ENCODE data around the gene C10orf143. TPM values are rescaled to one million over a fixed set of nuclear protein-coding genes. Genes with fewer than 3 reads are reported as not detected.
"Not testable (repeated sequence)": the region's sequence is repeated elsewhere in the genome, so short reads cannot be mapped to it uniquely, and the experiment has no call there.

The C10orf143 gene
- polyA plus RNA-seq (ENCODE audit: insufficient read length in 4 of 4): 1 to 10 TPM; 5.8 to 7.3 (median 6.6) TPM

DNA sequence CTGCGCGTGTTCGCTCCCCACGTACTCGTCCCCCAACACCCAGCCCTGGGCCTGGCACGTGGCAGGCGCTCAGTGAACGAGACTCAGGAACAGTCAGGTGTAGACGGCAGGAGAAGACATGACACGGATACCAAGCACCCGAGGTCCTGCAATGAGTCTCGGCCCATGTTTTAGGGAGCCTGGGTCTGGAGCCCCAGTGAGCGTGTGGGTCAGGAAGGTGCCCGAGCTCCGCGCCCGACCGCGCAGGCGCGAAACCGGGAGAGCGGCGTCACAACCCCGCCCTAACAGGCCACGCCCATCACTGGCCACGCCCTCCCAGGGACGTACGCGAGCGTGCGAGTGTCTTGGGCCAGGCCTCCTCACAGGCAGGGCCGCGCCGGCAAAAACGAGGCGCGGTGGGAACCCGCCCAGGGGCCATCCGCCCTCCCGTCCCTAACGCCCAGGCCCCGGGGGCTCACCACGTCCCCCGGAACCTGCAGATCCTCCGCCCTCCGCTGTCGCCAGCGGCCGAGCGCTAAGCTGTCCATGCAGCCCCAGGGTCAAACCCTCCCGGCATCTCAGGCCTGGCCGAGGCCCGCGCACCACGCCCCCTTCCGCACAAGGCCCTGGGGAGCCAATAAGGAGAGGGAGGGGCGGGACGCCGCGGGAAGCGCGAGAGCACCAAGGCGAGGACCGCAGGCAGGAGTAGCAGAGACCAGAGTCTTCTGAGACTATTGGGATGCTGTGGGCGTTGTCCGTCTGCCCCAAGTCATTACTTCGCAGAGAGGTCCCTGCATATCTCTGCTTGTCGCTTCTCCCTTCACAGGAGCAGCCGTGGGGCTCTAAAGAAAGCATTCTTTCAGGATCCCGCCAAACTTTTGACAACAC is at the start of gene C10orf143:
TSS of gene C10orf143 (minus strand) at position 585 of the 867 bp plus-strand sequence. CDS start at position 527, 58 bp downstream.
- peak; percentile 94 to 99 (median 94) for DNase-seq (ENCODE audit: low read depth in 4 of 4, low spot score in 3 of 4)

DNA sequence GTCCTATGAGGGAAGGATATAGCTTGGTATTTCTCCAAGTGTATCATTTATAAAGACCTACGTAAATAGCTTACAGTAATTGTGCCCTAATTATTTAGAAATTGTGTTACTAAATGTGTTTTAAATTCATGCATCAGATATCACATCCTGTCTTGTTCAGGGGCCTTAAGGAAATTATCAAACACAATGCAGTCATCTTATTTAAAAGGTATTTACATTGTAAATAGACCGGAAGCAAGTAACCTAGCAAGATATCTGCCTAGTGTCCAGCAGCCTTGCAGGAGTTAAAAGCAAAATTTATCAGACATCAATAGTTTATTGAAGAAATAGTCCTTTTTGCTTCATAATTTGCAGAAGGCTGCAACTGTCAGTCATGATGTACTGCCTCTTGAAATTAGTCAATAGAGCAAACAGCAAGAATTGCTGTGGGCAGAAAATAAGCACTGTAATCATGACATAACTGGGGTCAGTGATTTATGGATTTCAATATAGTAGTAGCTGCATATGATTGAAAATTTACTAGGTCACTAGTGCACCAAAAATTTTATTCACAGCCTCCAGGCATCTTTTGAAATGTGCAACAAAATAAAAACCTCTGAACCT is 48.7 kb upstream of the C10orf143 start:
- DNase-seq (ENCODE audit: low read depth in 4 of 4, low spot score in 3 of 4): no peak

DNA sequence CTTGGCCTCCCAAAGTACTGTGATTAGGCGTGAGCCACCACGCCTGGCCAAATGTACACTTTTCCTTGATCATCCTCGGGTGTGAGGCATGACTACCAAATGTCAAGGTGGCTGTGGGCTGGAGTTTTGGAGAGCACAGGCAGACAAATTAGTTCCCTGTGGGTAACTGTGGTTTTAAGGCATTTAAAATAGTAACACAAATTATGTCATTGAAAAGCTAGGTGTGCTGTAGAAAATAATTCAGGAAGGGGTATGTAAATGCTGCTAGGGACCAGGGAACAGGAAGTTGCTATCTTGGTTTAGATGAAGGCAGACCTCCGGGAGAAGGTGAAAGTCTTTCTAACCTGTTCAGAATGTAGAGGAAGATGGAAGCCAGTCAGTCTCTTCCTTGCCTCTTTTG is 35.4 kb upstream of the C10orf143 start:
- no peak for DNase-seq (ENCODE audit: low read depth in 4 of 4, low spot score in 3 of 4)

DNA sequence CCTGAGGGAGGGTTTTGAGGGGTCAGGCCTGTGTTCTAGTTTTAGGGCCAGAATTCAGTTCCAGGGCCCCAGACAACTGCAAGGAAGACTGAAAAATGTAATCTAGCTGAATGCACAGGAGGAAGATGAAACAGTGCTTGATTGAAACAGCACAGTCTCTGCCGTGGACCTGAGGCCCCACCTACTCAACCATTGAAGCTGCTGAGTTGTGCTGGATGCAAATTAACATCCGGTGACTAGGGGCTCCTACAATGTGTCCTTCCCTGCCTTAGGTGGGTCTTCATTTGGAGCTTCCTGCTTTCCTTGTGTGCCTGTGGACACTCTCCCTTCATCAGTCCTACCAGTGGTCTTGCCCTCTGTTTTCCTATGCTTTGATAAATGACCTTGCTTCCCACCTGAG is 31.2 kb upstream of the C10orf143 start:
- no peak for DNase-seq (ENCODE audit: low read depth in 4 of 4, low spot score in 3 of 4)

DNA sequence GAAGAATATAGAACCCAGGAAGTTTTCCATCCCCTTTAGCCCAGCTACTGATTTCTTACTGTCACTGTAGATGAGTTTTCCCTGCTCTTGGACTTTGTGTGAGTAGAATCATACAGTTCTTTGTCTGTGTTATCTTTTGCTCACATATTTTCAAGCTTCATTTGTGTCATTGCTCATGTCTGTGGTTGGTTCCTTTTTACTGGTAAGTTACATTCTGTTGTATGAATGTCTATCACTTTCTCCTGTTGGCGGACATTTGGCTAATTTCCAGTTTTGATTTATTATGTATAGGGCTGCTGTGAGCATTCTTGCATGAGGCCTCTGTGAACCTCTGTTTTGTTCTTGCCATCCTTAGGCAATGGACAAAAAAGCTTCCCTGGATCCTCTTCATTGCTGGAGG is 30.8 kb upstream of the C10orf143 start:
- no peak for DNase-seq (ENCODE audit: low read depth in 4 of 4, low spot score in 3 of 4)

DNA sequence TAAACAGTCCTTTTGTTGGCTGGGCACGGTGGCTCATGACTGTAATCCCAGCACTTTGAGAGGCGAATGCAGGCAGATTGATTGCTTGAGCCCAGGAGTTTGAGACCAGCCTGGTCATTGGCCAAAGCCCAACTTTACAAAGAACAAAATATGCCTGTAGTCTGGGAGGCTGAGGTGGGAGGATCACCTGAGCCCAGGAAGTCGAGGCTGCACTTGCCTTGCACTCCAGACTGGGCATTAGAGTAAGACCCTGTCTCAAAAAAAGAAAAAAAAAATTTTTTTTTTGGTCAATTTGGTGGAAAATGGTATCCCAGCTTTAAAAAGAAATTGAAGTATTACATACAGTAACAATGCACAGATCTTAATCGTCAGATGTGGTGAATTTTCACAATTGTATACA is 30.4 kb upstream of the C10orf143 start:
- no peak for DNase-seq (ENCODE audit: low read depth in 4 of 4, low spot score in 3 of 4)

DNA sequence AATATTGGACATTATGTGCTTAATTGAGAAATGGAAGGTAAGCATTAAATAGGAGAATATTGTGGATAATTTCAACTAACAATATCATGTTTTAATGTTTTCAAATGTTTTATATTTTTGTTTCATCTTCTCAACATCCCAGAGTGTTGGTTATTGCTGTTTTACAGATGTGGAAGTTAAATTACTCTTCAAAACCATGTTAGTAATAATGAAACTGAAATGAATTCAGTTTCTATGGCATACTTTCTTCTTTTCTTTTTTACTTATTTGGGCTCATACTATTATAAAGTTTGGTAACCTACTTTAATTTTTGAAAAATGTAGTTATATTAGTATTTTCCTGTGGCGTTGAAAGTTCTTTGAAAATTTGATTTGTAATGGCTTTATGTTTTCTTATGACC is 29.8 kb upstream of the C10orf143 start:
- DNase-seq (ENCODE audit: low read depth in 4 of 4, low spot score in 3 of 4): no peak

DNA sequence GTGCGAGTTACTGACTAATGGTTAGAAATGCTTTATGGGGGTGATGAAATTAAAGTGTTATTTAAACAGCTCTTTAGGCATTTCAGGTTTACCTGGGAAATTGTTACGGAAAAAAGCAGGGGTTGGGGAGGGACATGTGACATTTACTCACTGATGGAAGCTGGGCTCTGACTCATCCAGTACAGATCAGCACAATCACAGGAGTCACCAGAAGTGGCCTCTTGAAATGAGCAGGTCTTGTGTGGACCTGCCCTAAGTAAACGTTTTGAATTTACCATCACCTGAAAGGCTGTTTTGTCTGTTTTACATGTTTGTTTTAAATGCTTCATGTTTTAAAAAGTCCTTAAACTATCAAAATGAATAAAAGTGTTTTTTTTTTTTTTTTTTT is 27.8 kb upstream of the C10orf143 start:
- DNase-seq (ENCODE audit: low read depth in 4 of 4, low spot score in 3 of 4): no peak

DNA sequence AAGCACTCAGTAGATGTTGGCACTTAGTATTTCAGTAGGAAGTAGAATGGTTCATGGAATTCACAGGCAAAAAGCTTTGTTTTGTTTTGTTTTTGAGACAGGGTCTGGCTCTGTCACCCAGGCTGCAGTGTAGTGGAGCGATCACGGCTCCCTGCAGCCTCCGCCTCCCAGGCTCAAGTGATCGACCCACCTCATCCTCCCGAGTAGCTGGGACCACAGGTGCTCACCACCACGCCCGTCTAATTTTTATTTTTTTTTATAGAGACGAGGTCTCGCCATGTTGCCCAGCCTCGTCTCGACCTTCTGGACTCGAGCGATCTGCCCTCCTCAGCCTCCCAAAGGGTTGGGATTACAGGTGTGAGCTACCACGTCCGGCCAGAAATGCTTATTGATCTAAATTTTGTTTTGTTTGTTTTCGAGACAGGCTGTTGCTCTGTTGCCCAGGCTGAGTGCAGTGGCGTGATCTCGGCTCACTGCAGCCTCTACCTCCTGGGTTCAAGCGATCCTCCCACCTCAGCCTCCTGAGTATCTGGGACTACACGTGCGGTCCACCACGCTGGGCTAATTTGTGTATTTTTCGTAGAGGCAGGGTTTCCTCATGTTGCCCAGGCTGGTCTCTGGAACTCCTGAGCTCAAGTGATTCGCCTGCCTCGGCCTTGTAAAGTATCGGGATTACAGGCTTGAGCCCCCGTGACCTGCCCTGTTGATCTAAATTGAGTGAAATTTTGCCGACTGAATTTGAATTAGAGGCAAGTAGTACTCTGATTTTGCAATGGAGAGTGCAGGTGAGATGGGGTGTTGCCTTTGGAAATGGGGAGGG is 27.2 kb upstream of the C10orf143 start:
- no peak for DNase-seq (ENCODE audit: low read depth in 4 of 4, low spot score in 3 of 4)

DNA sequence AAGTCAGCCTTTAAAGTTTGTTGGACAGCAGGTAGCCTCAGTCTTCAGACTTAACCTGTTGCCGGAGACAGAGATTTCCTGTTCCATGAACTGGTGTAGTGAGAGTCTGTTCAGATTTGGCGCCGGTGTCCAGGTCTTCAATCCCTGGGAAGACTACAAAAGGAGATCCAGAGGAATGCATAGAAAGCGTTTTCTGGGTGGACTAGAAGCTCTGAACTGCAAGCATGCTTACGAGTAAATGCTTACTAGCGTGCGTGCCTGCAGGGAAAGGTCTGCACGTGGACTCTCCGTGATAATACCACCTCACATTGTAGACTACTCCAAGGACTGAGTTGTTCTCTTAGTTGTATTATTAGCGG is 26.4 kb upstream of the C10orf143 start:
- DNase-seq (ENCODE audit: low read depth in 4 of 4, low spot score in 3 of 4): peak in 1 of 4 donors; percentile 10

DNA sequence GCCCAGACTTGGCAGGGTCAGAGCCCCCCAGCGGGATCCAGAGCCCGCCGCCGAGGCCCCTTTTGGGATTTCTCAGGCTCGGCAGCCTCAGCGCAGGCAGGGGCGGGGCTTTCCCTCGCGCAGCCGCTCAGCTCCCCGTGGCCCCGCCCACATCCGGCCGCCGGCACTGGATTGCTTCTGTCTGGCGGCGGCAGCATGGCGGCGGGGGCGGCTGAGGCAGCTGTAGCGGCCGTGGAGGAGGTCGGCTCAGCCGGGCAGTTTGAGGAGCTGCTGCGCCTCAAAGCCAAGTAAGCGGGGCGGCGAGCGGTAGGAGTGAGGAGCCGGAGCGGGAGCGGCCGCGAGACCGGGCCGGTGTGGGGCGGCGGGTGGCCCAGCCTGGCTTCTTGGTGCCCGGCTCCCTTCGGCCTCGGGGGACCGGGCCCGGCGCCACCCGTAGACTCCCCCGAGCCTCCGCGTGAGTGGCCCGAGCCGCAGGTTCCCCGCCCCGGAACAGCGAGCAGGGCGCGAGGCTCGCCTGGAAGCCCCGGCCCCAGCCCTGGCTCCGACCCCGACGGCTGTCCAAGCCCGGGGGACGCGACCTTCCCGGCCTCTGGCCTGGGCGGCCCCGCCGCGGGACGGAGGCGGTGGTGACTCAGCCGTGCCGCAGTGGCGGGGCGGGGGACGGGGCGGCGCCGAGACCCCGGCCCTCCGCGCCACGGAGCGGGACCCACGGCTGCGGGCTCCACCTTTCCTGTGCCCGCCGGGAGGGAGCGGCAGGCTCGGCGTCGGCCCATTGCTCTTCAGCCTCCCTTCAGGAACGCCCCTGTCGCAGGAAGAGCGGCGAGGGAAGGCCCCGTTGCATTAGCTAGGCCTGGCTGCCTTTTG is 25.8 kb upstream of the C10orf143 start, which contains the start of gene GLRX3:
TSS of gene GLRX3 (plus strand) at position 166 of the 864 bp plus-strand sequence. CDS start at position 196, 30 bp downstream.
- peak; percentile 71 to 81 (median 72) for DNase-seq (ENCODE audit: low read depth in 4 of 4, low spot score in 3 of 4)

DNA sequence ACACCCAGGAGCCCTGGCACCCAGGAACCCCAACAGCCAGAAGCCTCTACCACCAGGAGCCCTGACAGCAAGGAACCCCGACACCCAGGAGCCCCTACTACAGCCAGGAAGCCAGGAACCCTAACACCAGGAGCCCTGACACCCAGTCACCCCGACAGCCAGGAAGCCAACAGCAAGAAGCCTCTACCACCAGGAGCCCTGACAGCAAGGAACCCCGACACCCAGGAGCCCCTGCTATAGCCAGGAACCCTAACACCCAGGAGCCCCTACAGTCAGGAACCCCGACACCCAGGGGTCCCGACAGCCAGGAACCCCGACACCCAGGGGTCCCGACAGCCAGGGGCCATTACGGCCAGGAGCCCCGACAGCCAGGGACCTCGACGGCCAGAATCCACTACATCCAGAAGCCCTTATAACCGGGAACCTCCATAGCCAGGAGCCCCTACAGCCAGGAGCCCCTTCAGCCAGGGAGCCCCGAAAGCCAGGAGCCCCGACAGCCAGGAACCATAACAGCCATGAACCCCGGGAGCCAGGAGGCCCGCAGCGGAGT is 25.1 kb upstream of the C10orf143 start:
- DNase-seq (ENCODE audit: low read depth in 4 of 4, low spot score in 3 of 4): no peak

DNA sequence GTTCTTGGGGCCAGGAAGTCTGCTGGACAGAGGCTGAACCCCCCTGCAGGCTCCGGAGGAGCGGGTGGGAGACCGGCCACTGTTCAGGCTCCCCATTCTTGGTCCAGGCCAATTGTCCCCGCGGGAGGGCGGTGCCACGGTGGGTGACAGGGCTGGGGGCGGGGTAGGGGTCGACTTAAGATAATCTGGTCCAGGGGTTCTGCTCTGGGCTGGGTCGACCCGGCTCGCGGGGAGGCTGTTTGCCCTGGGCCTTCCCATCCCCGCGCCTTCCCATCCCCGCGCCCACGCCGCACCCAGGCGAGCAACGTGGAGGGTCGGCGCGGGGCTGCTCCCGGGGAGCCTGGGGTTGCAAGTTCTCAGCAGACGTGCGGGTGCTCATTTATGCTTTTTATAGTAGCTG is 18.3 kb upstream of the C10orf143 start:
- DNase-seq (ENCODE audit: low read depth in 4 of 4, low spot score in 3 of 4): no peak

DNA sequence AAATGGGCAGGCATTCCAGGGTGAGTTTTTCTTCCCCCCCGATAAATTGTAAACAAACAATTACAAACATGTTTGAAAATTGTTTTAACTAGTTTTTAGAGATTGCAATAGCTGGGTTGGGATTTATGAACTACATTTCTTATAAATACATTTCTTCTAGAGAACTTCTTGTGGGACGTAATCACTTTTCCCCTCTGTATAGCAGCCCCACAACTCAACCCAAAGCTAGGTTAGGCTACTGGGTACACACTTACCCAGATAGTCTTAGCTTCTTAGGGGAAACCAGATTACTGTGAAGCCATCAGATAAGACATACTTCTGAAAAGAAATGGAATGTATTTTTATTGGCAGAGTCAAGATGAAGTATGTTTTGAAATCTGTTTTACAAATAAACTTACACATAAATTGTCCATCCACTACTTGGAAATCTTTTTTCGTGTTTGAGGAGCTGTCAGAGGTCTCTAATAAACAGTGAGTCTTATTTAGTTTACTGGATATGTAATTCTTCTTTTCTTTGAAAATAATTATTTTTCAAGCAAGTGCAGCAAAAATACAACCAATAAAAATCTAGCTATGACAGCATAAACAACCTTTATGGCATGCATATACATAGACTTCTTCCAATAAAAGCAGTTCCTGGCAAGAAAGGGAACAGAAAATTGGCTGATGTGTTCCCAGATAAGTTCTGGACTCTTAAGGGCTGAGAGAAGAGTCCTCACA is 17.6 kb upstream of the C10orf143 start:
- DNase-seq (ENCODE audit: low read depth in 4 of 4, low spot score in 3 of 4): no peak

DNA sequence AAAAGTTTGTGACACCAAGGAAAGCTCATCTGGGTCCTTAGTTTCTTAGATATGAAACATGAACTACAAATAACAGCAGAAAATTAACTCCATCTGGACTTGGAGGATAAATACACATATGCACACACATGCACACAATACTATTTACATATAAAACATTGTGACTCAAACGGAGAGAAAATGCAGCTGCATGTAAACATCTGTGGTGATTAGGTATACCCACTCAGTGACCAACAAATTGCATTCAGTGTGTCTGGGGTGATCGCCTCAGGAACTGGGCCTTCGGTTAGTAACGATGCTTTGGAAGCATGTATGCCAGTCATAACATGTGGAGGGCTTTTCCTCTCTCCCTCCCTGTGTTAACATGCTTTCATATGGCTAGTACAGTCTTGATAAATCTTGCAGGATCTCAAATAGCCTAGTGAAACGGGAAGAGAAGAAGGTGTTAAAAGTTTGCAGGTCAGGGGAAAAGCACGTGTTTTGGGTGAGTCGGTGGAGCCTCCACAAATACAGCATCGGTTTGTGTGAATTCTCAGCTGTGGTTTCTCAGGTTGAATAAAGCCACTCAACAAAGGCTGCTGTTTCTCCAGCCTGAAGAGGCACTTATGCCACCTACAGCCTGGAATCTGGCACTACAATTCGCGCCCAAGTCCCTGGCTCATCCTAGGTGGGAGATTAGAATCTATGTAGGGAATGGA is 16.9 kb upstream of the C10orf143 start:
- DNase-seq (ENCODE audit: low read depth in 4 of 4, low spot score in 3 of 4): peak in 2 of 4 donors; percentile 42 to 60

DNA sequence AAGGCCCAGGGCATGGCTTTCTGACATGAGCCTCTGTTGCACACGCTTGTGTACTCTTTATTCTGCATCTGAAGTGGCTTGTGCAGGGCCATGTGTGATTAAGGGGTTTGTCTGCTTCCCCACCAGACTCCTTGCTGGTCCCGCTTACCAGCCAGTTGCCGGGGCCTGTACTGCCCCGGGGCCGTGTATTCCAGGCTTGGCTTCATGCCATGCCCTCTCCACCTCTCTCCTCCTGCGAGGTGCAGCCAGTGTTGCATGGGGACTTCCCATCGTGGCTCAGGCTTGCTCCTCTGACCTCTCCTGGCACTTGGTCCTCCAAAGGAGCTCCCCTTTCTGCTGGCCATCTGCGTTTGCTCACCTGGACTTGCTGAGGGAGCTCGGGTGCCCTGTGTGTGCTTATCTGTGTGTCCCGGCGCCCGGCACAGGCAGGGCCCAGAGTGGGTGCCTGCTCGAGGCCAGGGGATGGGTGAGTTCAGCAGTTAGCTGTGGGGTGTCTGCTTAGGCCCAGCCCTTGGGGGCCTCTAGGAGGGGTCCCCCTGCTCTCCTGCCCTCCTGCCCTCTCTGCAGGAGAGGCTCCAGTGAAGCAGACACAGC is 11.0 kb upstream of the C10orf143 start:
- DNase-seq (ENCODE audit: low read depth in 4 of 4, low spot score in 3 of 4): no peak

DNA sequence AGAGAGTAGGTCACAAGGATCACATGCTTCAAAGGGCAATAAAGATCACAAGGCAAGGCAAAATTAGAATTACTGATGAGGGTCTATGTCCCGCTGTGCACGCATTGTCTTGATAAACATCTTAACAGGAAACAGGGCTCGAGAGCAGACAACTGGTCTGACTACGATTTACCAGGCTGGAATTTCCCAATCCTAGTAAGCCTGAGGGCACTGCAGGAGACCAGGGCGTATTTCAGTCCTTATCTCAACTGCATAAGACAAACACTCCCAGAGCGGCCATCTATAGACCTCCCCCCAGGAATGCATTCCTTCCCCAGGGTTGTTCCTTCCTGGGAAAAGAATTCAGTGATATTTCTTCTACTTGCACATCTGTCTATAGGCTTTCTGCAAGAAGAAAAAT is 6.9 kb upstream of the C10orf143 start:
- not testable (repeated sequence) for DNase-seq (ENCODE audit: low read depth in 4 of 4, low spot score in 3 of 4)

DNA sequence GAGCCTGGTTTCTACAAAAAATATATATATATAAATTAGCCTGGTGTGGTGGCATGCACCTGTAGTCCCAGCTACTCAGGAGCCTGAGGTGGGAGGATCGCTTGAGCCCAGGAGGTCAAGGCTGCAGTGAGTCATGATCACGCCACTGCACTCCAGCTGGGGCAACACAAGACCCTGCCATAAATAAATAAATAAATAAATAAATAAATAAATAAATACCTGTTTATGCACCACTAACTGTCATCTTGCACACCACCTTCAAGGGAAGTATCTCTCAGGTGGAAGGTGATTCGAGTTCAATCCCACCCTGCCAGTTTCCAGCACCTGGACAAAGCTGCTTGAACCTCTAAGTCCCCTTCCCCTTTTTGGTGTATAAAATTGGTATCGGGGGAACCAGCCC is 6.3 kb upstream of the C10orf143 start:
- not testable (repeated sequence) for DNase-seq (ENCODE audit: low read depth in 4 of 4, low spot score in 3 of 4)
